Thymus (tissue), 14 donors: ENCODE measurements around the gene ANKRD34C. TPM values are rescaled to one million over a fixed set of nuclear protein-coding genes. Genes with fewer than 3 reads are reported as not detected.

Experiments used
- DNase-seq, 9 donors: peaks; one replicate each; pipeline ENCODE4 v3.0.0-alpha.2; 2013; ENCODE audit warnings: low spot score in 9 of 9, low read depth in 6 of 9, missing footprints in 1 of 9
- H3K27ac ChIP-seq, 2 donors: one replicate each; pipeline ENCODE4 v1.5.1; 2013; ENCODE audit warnings: control low read depth in 1 of 2, low read depth in 1 of 2, low read length in 1 of 2, mild to moderate bottlenecking in 1 of 2, moderate library complexity in 1 of 2
- H3K27me3 ChIP-seq, 2 donors: one replicate each; pipeline ENCODE4 v1.5.1; 2013; ENCODE audit warnings: low read length in 1 of 2; ENCODE audit not compliant: control insufficient read depth in 2 of 2, insufficient read depth in 1 of 2
- H3K36me3 ChIP-seq, 2 donors: one replicate each; pipeline ENCODE4 v1.5.1; 2013; ENCODE audit warnings: low read length in 1 of 2, mild to moderate bottlenecking in 1 of 2, moderate library complexity in 1 of 2; ENCODE audit not compliant: control insufficient read depth in 2 of 2, insufficient read depth in 2 of 2
- H3K4me1 ChIP-seq, 2 donors: one replicate each; pipeline ENCODE4 v1.5.1; 2013; ENCODE audit warnings: low read length in 2 of 2; ENCODE audit not compliant: control insufficient read depth in 2 of 2, insufficient read depth in 2 of 2
- H3K4me3 ChIP-seq, 2 donors: one replicate each; pipeline ENCODE4 v1.5.1; 2013; ENCODE audit warnings: low read length in 2 of 2, control low read depth in 1 of 2, mild to moderate bottlenecking in 1 of 2
- H3K9me3 ChIP-seq, 2 donors: one replicate each; pipeline ENCODE4 v1.5.1; 2013; ENCODE audit warnings: low read length in 1 of 2, mild to moderate bottlenecking in 1 of 2; ENCODE audit not compliant: control insufficient read depth in 2 of 2, insufficient read depth in 1 of 2
- WGBS: extraction: QIAGEN DNeasy Blood & Tissue Kit; methylation state at CpG from one replicate; pipeline ENCODE4 v1.1.7; 2013; 5-methylcytosine and 5-hydroxymethylcytosine counted together
- long read RNA-seq, 10 donors: transcript quantifications; one replicate each; lab custom pipeline, GENCODE V29; 2026
- polyA plus RNA-seq: library from polyadenylated mRNA; stranded (reverse); fragments of 200-250 nt; gene quantifications from one replicate; pipeline ENCODE4 v1.2.3, GENCODE V29; 2013
- total RNA-seq: library from RNA; stranded (reverse); fragments of 120-200 nt; gene quantifications from one replicate; pipeline ENCODE4 v1.2.4, GENCODE V29; 2013
- donor health status: healthy.

ANKRD34C gene
- under 0.01 TPM for total RNA-seq
- 0.07 TPM for polyA plus RNA-seq
- long read RNA-seq, donor 1 = 0 reads
- long read RNA-seq, donor 2 = 0 reads
- long read RNA-seq, donor 3 = 0 reads
- long read RNA-seq, donor 4 = 0 reads
- long read RNA-seq, donor 5 = 0 reads
- long read RNA-seq, donor 6 = 0 reads
- long read RNA-seq, donor 7 = 0 reads
- long read RNA-seq, donor 8 = 0 reads
- long read RNA-seq, donor 9 = 0 reads
- long read RNA-seq, donor 10 = 0 reads

DNA sequence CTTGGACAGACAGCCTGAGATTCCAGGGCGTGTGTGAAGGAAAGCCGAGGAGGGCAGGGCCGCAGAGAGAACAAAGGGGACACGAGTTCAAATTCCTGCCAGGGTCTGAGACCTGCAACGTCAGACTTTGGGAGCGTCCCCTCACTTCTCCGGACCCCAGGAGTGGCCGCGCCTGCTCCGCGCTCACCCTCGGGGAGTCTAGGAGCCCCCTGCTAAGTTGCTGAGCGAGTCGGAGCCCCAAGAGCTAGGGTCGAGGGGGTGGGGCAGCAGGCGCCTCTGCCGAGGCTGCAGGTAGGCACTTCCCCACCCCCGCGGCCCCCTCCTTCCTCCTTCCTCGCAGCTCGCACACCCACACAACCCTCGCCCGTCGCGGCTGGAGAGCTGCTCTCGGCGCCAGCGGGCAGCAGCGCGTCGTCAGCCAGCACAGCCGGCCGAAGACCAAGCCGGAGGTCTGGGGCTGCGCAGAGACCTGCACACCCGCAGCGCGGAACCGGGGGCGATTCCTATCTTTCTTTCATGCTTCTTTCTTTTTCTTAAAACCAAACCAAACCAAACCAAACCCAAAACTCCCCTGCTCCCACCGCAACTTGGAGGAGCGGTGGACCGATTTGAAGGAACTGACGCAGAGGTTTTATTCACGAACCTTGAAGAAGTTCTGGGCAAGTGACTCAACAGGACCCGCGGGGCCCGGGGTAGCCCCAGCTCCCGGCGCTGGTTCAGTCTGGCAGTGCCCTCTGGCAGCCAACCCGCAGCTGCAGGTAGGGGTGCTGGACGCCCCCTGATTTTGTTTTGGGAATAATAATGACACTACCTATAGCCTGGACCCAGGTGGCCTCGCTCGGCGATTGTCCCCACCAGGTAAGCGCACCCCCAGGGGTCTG lies at the start of gene ANKRD34C:
Gene ANKRD34C (plus strand): TSS at position 352 of the 881 bp plus-strand sequence. CDS start 10,563 bp downstream, outside the sequence.
- peaks cover 34 to 37% of the 10 kb centered on the region in 2 donors for H3K27me3 ChIP-seq
- no peak within 1 kb of the TSS for H3K4me3 ChIP-seq
- WGBS = 13% methylated on average over 56 of the region's 56 CpGs
- H3K27ac ChIP-seq = no peak within 1 kb of the TSS
- peaks cover 0 to 3% of the 10 kb centered on the region in 2 donors for H3K9me3 ChIP-seq
- H3K4me1 ChIP-seq = no peaks in the 10 kb centered on the region
- DNase-seq = no peak
- H3K36me3 ChIP-seq = no peaks in the 10 kb centered on the region

DNA sequence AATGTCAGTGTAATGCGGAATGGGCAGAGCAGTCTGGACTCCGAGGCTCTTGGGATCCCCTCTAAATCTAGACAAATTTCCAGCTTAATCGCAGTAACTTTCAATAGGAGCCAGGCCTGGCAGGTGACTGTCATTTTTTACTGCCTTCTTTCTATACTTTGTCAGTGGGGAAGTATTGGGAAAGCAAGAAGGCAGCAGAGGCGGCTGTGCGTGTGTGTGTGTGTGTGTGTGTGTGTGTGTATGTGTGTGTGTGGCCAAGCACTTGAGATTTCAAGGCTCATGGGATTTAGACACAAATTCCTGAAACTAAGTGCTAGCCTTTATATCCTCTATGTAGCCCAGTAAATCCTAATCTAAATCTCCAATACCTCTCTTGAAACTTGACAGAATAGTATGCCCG lies 49.3 kb upstream of the ANKRD34C start:
- DNase-seq = no peak
- no peak overlapping the region for H3K27ac ChIP-seq
- WGBS = 82% methylated on average over 6 of the region's 6 CpGs
- H3K9me3 ChIP-seq = no peaks in the 10 kb centered on the region
- H3K36me3 ChIP-seq = no peaks in the 10 kb centered on the region
- no peak overlapping the region for H3K4me3 ChIP-seq
- H3K4me1 ChIP-seq = no peaks in the 10 kb centered on the region
- H3K27me3 ChIP-seq = no peaks in the 10 kb centered on the region

DNA sequence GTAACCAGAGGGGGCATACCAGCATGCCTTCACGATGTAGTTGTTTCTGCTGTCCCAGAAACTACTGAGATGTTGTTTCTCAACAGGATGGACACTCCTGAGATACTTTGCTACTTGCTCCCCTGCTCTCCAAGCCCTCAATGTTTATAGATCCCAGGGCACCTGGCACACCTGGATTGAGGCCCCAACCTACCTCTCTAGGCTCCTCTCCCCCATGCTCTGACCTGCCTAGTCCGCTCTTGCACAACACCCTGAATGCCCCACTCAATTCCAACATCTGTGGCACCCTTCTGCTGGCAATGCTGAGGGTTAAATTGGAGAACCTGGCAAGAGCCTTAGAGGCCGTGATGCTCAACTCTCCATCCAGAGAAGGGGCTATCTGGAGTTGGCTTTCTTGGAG lies 42.5 kb upstream of the ANKRD34C start:
- 76% methylated on average over 3 of the region's 3 CpGs for WGBS
- Histone ChIP-seq H3K27me3 (no peaks in the 10 kb centered on the region), H3K4me3 (no peak overlapping the region), H3K4me1 (no peaks in the 10 kb centered on the region), H3K9me3 (no peaks in the 10 kb centered on the region), H3K36me3 (no peaks in the 10 kb centered on the region), H3K27ac (no peak overlapping the region)
- DNase-seq = no peak

- H3K36me3 ChIP-seq = no peaks in the 10 kb centered on the region
- no peak overlapping the region for H3K27ac ChIP-seq
- WGBS = 95% methylated on average over 11 of the region's 11 CpGs
- H3K4me3 ChIP-seq = no peak overlapping the region
- H3K4me1 ChIP-seq = no peaks in the 10 kb centered on the region
- H3K27me3 ChIP-seq = no peaks in the 10 kb centered on the region
- DNase-seq = no peak
- H3K9me3 ChIP-seq = no peaks in the 10 kb centered on the region
Measured at GRCh38 chr15:79243723-79244122, 38.8 kb upstream of the ANKRD34C start.

- H3K9me3 ChIP-seq = no peaks in the 10 kb centered on the region
- no peaks in the 10 kb centered on the region for H3K36me3 ChIP-seq
- no peak for DNase-seq
- H3K4me3 ChIP-seq = no peak overlapping the region
- no peaks in the 10 kb centered on the region for H3K27me3 ChIP-seq
- no peaks in the 10 kb centered on the region for H3K4me1 ChIP-seq
- no peak overlapping the region for H3K27ac ChIP-seq
- 84% methylated on average over 5 of the region's 5 CpGs for WGBS
Measured at GRCh38 chr15:79244876-79245275, 37.6 kb upstream of the ANKRD34C start.

GRCh38 chr15:79248183-79248582 lies 34.3 kb upstream of the ANKRD34C start:
- no peaks in the 10 kb centered on the region for H3K4me1 ChIP-seq
- H3K9me3 ChIP-seq = no peaks in the 10 kb centered on the region
- DNase-seq = no peak
- H3K27me3 ChIP-seq = peaks cover 0 to 2% of the 10 kb centered on the region in 2 donors
- H3K27ac ChIP-seq = no peak overlapping the region
- H3K36me3 ChIP-seq = no peaks in the 10 kb centered on the region
- no peak overlapping the region for H3K4me3 ChIP-seq
- WGBS = 96% methylated on average over 2 of the region's 2 CpGs

DNA sequence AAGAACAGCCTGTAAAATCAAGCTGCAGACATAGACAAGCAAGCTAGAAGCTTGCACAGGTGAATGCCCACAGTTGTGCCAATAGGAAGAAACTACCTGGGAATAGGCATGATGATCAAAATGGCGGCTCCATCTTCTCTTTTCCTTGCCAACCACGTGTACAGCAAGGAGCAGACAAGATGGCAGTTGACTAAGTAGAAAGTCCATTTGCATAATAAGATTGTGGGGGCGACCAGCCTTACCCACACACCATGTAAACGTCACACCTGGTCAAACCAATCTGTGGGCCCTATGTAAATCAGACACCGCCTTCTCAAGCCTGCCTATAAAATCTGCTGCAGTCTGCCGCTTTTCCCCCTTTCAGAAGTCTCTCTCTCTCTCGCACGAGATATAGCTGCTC lies 25.1 kb upstream of the ANKRD34C start:
- Histone ChIP-seq H3K4me1 (no peaks in the 10 kb centered on the region), H3K9me3 (no peaks in the 10 kb centered on the region), H3K4me3 (no peak overlapping the region), H3K36me3 (no peaks in the 10 kb centered on the region), H3K27me3 (no peaks in the 10 kb centered on the region), H3K27ac (no peak overlapping the region)
- DNase-seq = no peak
- 91% methylated on average over 8 of the region's 8 CpGs for WGBS

DNA sequence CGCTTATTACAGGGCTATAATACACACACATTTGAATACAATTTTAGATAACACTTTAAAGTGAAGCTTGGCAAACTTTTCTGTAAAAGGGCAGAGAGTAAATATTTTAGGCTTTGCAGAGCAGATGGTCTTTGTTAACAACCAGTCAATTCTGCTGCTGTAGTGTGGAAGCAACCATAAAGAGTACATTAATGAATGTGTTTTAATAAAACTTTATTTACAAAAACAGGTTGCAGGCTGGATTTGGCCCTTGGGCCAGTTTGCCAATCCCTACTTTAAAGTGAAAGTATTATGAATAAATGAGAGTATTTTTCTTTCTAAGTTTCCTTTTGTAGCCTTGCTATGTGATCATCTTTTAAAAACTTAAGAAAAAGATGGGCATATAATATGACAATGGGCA lies 20.7 kb upstream of the ANKRD34C start:
- Histone ChIP-seq H3K4me3 (no peak overlapping the region), H3K27ac (no peak overlapping the region), H3K27me3 (no peaks in the 10 kb centered on the region), H3K9me3 (no peaks in the 10 kb centered on the region), H3K36me3 (no peaks in the 10 kb centered on the region), H3K4me1 (no peaks in the 10 kb centered on the region)
- no peak for DNase-seq
- WGBS = 97% methylated on average over 1 of the region's 1 CpG

GRCh38 chr15:79265167-79265566 lies 17.4 kb upstream of the ANKRD34C start:
- Histone ChIP-seq H3K27ac (no peak overlapping the region), H3K9me3 (no peaks in the 10 kb centered on the region), H3K4me3 (no peak overlapping the region), H3K36me3 (no peaks in the 10 kb centered on the region), H3K4me1 (no peaks in the 10 kb centered on the region), H3K27me3 (no peaks in the 10 kb centered on the region)
- no peak for DNase-seq
- 95% methylated on average over 4 of the region's 4 CpGs for WGBS
